ENCODE measurements around the gene KIAA0825.
A peak's percentile ranks its signal among the peaks of the same experiment; 100 is the strongest.

Gene KIAA0825

DNA sequence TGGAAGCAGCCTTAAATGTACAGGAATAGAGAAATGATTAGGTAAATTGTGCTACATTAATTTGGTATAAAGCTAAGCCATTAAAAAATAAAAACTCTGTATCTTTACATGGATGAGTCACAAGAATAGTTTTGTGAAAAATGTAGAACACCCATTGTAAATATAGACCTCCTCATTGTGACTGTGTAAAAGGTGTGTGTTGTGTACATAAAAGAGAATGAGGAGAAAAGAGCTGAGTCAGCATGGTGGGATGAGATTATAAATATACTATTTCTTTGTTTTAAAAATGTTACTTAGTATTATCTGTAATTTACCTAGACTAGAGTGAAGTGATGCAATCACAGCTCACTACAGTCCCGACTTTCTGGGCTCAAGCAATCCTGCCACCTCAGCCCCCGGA lies 250.5 kb downstream of the KIAA0825 start:
- TF ChIP-seq, protein P1, sequence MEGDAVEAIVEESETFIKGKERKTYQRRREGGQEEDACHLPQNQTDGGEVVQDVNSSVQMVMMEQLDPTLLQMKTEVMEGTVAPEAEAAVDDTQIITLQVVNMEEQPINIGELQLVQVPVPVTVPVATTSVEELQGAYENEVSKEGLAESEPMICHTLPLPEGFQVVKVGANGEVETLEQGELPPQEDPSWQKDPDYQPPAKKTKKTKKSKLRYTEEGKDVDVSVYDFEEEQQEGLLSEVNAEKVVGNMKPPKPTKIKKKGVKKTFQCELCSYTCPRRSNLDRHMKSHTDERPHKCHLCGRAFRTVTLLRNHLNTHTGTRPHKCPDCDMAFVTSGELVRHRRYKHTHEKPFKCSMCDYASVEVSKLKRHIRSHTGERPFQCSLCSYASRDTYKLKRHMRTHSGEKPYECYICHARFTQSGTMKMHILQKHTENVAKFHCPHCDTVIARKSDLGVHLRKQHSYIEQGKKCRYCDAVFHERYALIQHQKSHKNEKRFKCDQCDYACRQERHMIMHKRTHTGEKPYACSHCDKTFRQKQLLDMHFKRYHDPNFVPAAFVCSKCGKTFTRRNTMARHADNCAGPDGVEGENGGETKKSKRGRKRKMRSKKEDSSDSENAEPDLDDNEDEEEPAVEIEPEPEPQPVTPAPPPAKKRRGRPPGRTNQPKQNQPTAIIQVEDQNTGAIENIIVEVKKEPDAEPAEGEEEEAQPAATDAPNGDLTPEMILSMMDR (conservative IDR thresholded peaks at IDR 0.05; ENCODE audit: low read depth): no peak
- ChIA-PET POLR2A (ENCODE audit: low non-redundant PET) (no interaction called here), CTCF (interaction anchor here (1.0 kb wide), 1 partner anchor 12 kb away, joined by 3 read pairs; no protein-coding TSS in a partner anchor)
- H3K27ac ChIP-seq: no peak overlapping the region
- no peak for DNase-seq (ENCODE audit: low spot score)

DNA sequence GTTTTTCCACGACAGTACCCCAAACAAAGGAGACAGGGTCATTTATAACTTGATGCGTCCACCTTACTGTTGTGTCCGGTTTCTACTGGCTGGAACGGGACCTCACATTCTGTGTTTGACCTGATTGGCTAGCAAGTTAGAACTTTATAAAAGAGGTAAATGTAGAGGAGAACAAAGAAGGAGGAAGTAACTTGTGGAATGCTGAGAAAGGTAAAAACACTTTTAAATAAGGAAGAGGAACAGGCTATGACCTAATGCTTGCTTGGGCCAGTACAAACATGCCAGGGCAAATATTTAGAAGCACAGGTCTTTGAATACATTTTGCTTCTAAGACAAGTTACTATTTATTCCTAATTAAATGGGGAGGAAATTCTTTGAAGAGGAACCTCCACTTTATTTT lies 251.6 kb downstream of the KIAA0825 start:
- no peak overlapping the region for H3K27ac ChIP-seq
- ChIA-PET CTCF (no interaction called here), POLR2A (ENCODE audit: low non-redundant PET) (no interaction called here)
- no peak for DNase-seq (ENCODE audit: low spot score)
- TF ChIP-seq, protein P1 (conservative IDR thresholded peaks at IDR 0.05; ENCODE audit: low read depth): no peak

DNA sequence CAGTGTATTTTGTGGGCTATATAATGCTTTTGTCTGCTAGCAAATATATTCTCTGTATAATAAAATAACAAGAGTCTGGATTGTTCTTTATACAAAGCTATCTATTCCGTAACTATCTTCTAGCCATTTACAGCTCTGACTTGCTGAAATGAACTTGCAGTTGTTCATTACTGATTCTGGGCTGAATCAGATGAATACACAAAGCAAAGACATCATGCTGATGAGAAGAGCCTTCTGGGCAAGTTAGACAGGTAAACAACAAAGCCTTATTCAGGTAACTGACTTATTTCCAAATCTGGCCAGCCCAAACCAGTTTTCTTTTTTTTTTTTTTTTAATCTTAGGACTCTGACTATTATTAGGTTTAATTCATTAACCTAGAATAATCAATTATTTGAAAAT lies 255.5 kb downstream of the KIAA0825 start:
- H3K27ac ChIP-seq: no peak overlapping the region
- CTCF ChIA-PET: no interaction called here
- POLR2A ChIA-PET (ENCODE audit: low non-redundant PET): no interaction called here
- no peak for DNase-seq (ENCODE audit: low spot score)
- TF ChIP-seq, protein P1 (conservative IDR thresholded peaks at IDR 0.05; ENCODE audit: low read depth): no peak

DNA sequence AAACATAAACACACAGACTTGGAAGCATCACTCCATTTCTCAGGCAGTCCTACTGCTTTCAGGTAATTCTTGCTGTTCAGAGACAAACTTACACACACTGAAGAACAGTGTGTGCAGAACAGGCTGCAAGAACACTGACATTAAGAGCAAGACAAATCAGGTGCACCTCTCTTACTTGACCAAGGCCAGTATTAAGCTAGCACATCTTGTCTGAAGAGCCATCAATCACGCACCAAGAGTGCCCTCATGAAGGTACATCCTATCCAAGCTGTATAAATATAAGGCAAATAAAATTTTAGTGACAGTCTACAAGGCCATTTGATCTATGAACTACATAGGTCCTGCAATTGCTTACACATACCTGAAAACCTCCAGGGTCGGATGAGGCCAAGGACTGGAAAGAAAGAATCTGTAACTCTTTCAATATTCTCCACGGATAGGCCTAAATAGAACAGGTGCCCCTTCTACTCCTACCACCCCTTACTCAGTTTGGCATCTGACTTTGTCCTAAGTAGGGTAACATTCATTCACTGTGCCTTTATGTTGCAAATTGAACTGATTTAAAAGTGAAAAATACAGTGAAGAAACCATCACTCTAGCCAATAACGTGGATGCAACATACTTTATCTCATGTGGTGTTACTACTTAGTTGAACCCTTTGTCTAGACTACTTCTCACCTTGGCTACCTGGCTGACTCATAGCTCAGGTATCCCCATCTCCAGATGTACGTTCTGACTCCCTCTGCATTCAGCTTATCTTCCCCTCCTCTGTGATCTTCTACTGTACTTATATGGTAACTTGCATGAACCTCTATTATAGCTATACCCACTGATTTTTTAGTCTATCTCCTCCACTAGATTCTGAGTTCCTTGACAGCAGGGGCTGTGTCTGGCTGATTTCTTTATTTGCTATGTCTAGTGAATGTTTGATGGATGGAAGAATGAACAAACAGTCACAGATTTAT lies 256.3 kb downstream of the KIAA0825 start:
- CTCF ChIA-PET: no interaction called here
- TF ChIP-seq, protein P1 (conservative IDR thresholded peaks at IDR 0.05; ENCODE audit: low read depth): no peak
- H3K27ac ChIP-seq: no peak overlapping the region
- POLR2A ChIA-PET (ENCODE audit: low non-redundant PET): no interaction called here
- DNase-seq (ENCODE audit: low spot score): peak; percentile 58

DNA sequence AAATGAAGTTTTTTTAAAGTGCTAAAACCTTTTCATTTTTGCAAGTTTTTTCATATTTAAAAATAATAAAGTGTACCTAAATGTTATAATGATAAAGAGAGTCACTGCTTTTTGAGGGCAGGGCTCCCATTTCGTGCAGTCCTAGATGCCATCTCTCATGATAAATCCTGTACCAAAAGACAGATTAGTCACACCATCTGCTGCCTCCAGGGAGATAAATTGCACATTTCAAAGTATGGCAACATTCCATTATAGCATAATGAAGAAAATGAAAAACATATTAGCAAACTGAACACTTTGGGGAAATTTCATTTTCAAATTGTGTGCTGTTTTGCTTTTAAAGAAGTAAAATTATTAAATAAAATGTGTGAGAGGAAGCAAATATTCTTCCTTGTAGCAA lies 257.2 kb downstream of the KIAA0825 start:
- CTCF ChIA-PET: no interaction called here
- POLR2A ChIA-PET (ENCODE audit: low non-redundant PET): no interaction called here
- TF ChIP-seq, protein P1 (conservative IDR thresholded peaks at IDR 0.05; ENCODE audit: low read depth): no peak
- no peak overlapping the region for H3K27ac ChIP-seq
- DNase-seq (ENCODE audit: low spot score): no peak

DNA sequence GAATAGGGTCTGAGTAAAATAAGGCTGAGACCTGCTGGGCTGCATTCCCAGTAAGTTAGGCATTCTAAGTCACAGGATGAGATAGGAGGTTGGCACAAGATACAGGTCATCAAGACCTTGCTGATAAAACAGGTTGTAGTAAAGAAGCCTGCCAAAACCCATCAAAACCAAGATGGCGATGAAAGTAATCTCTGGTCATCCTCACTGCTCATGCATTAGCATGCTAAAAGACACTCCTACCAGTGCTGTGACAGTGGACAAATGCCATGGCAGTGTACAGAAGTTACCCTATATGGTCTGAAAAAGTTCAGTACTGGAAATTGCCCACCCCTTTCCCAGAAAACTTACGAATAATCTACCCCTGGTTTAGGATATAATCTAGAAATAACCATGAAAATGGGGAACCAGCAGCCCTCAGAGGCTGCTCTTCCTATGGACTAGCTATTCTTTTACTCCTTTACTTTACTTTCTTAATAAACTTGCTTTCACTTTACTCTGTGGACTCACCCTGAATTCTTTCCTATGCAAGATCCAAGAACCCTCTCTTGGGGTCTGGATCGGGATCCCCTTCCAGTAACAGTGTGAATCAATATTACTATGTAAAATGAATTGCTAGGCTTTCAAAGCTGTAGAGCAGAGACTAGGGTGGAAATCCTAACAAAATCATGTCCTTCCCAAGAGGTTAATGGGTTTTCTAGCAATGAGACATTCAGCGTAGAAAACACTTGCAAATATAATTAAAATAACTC lies 257.8 kb downstream of the KIAA0825 start:
- CTCF ChIA-PET: interaction anchor here (0.6 kb wide), 1 partner anchor 696 kb away, joined by 5 read pairs; no protein-coding TSS in a partner anchor
- no peak for DNase-seq (ENCODE audit: low spot score)
- no peak overlapping the region for H3K27ac ChIP-seq
- TF ChIP-seq, protein P1 (conservative IDR thresholded peaks at IDR 0.05; ENCODE audit: low read depth): no peak
- POLR2A ChIA-PET (ENCODE audit: low non-redundant PET): no interaction called here

Data from RWPE1 (cell line).